GM18498 (cell line): Measurements from ENCODE around the gene UBE2I.
"Not testable (repeated sequence)": the region's sequence is repeated elsewhere in the genome, so short reads cannot be mapped to it uniquely, and the experiment has no call there.

Experiments used
- ATAC-seq: cut with Tn5 transposase; IDR thresholded peaks from one replicate; pipeline ENCODE4 v1.9.1; 2021; ENCODE audit warnings: mild to moderate bottlenecking, moderate library complexity; ENCODE audit not compliant: unreplicated experiment

Gene UBE2I

GRCh38 chr16:1327619-1327947 is 18.1 kb downstream of the UBE2I start:
- ATAC-seq = no peak

- not testable (repeated sequence) for ATAC-seq
These were observed 18.7 kb downstream of the UBE2I start for GRCh38 chr16:1328136-1328535.

- not testable (repeated sequence) for ATAC-seq
These were observed 19.5 kb downstream of the UBE2I start for GRCh38 chr16:1328961-1329360.

- ATAC-seq = no peak
These were observed 21.0 kb downstream of the UBE2I start for GRCh38 chr16:1330260-1330914.

DNA sequence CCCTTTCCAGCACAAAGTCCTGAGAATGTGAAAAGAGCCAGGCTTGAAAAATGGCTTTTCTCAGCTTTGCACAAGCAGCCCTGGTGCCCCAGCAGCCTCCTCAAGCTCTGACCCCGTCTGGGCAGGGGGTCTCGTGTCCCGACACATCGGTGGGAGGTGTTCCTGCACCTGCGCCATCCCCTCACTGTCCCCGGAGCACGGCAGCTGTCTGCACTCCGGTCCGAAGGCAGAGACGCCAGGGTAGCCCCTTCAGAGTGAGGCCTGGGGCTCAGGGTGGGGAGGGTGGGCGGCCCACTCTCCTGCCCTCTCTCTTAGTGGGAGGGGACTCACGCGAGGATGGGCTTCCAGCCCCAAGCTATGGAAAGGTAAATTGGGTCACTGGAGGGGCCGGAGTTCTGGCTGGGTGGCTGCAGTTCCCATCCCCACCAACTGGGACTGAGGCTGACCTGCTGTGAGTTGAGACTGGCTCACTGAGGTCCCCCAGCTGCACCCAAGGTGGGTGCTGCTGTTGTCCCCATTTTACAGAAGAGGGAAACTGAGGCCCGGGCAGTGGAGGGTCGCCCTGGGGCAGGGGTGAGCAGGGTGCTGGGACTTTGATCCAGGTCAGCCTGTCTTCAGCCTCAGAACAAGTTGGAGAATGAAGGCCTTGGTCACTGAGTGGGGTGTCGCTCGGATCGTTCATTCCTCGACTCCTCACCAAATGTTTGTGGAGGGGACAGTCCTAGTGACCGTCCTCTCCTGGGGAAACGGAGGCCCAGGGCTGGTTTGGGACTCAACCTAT is 21.7 kb downstream of the UBE2I start:
- no peak for ATAC-seq

DNA sequence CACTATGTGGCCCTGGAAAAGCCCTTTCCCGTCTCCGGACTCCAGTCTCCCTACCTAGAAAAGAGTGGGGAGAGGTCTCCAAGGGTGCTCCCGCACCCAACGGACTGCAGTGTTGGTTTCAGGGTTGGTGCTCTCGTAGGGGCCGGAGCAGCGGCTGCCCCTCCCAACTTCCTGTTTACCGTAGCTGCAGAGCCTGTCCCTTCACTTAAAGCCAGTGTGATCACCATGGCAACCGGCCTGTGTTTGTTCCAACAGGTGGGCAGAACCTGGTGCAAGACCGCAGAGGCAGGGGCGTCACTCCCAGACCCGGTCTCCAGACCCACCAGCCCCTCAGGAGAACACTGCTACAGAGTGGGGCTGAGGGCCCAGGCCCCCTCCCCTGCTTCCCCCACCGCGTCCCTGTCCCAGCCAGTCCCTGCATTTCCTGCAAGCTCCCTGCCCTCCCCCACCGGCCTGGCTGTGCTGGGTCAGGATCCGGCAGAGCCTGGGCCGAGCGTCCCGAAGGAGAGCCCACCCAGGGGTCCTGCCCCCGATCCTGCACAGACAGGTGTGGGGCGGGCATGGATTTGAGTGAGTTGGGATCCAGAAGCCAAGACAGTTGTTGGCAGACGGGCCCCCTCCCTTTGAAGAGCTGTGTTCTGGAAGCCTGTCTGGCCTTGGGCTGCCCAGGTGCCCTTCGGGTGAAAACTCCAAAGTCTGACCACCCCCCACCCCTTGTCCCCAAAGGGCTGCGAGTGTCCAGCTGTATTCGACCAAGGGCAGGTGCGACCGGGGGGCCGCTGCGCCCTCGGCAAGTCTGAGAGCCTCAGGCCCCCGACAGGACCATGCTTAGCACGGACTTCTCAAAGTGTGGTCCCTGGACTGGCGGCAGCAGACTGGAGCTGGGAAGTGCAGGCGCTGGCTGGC is 22.5 kb downstream of the UBE2I start:
- peak; percentile 61 for ATAC-seq

GRCh38 chr16:1332618-1333148 is 23.2 kb downstream of the UBE2I start:
- ATAC-seq = no peak

GRCh38 chr16:1333149-1333812 is 23.8 kb downstream of the UBE2I start, which contains the start of gene BAIAP3:
TSS of gene BAIAP3 (plus strand) at chr16:1333645. CDS start at chr16:1338550, 4,905 bp downstream.
- no peak for ATAC-seq

- no peak for ATAC-seq
These were observed 24.6 kb downstream of the UBE2I start for GRCh38 chr16:1333854-1334700.

DNA sequence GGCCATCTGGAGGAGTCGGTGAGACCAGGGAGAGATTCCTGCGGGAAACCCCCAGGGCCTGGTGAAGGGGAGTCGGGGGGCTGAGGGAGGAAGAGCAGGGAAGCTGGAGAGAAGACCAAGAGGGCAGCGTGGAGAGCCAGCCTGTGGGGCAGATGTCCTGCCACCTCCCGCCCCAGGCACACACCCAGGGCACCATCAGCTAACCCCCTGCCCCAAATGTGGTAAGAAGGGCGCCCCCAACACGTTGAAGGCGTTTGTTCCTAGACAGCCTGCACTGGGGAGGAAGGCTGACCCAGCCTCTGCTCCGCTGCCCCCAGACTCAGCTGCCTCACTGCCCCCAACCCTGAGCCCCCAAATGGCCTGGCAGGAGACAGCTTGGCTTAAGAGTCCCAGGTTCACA is 25.3 kb downstream of the UBE2I start:
- no peak for ATAC-seq

GRCh38 chr16:1335211-1335971 is 26.0 kb downstream of the UBE2I start:
- no peak for ATAC-seq

DNA sequence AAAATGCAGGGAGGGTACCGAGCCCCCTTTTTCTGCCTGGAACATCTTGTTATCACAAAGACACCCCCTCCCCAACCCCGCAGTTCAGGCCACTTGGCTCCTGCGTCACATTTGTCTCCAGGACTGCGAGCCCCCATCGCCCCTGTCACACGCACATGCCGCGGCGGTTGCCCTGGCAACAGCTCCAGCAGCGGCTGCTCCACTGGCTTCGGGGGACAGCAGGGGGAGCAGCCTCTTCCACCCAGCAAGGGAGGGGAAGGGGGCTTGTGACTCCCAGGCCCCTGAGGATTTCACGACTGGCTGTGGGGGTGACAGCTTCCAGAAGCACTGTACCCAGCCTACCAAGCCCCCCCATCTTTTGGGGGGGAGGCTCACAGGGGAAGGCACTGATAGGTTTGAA is 26.6 kb downstream of the UBE2I start:
- ATAC-seq = no peak

- no peak for ATAC-seq
These were observed 27.2 kb downstream of the UBE2I start for GRCh38 chr16:1336619-1337018.

DNA sequence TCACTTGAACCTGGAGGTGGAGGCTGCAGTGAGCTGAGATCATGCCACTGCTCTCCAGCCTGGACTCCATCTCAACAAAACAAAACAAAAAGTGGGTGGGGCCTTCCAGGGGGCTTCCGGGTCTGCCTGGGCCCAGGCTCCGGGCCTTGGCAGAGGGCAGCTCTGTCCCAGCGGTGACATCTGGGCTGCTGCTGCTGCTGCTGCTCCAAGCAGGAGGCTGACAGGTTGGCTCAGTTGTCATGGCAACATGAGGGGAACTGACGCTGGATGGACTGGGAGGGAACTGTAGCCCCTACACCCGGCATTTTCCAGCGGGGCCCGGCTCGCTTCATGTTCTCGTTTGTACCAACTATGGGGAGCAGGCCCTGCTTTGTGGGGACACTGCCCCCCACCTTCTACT is 28.1 kb downstream of the UBE2I start:
- no peak for ATAC-seq

DNA sequence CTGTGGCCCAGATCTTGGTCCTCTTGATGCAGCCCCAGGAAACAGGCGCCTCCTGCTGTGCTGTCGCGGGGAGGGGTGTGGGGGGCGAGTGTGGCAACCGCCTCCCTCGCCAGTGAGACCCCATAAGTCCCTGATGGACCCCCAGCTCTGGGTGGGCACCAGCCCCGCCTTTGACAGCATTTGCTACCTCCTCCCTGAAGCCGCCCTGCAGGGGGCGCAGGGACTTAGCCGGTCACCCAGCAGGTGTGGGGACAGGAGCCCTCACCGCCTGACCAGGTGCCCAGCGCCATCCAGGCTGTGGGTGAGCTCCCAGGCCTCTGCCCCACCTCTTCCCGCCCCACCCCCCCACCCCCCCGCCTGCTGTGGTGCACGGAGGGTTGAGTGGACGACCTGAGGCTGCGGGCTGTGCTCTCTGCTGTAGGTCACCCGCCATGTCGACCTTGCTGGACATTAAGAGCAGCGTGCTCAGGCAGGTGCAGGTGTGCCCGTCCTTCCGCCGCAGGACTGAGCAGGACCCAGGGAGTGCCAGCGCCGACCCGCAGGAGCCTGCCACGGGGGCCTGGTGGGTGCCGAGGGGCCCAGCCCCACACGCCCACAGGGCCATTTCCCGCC is 28.8 kb downstream of the UBE2I start:
- ATAC-seq = no peak

DNA sequence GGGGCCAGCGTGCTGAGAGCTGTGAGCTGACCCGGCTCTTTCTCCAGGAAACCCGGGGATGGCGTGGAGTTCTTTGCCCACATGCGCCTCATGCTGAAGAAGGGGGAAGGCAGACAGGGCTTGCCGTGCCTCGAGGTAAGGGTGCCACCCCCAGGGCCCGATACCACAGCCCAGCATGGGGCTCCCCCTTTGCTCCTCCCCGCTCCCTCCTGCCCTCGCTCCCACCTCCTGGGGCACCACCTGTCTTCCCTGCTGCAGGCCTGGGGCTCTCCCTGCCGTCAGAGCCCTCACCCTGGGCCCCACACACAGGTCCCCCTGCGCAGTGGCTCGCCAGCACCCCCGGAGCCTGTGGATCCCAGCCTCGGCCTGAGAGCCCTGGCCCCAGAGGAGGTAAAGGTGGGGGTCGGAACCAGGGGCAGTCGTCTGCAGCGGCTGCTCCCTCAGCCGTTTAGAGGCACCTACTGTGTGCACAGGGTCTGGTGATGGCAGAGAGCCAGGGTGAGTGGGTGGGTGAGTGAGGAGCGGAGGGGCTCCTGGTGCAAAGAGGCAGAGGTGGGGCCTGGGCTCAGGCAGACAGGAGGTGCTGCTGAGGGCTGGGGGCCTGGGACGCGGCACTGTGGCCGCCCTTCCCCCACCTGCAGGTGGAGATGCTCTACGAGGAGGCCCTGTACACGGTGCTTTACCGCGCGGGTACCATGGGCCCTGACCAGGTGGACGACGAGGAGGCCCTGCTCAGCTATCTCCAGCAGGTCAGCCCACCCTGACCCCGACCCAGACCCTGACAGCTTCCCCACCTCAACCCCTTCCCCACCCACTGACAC is 29.6 kb downstream of the UBE2I start:
- no peak for ATAC-seq

DNA sequence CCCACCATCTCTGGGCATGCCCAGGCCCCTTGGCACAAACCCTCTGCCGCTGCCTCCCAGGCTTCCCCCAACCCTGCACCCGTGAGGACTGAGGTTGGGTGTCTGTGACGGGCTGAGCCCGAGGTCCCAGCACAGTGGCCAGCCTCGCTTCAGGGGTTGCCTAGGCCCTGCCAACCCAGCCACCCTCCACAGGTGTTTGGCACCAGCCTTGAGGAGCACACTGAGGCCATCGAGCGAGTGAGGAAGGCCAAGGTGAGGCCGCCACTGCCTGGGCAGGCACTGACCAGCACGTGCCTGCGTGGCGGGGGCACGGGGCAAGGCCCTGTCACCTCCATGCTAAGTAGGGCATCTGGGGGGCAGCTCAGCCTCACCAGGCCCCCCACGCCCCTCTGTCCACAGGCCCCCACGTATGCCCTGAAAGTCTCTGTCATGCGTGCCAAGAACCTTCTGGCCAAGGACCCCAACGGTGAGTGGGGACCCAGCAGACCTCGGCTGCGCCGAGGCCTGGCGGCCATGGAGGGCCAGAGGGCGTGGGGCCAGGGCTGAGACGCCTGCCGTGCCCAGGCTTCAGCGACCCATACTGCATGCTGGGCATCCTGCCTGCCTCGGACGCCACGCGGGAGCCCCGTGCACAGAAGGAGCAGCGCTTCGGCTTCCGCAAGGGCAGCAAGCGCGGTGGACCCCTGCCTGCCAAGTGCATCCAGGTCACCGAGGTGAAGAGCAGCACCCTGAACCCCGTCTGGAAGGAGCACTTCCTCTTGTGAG is 31.5 kb downstream of the UBE2I start:
- ATAC-seq = no peak
